ENCODE data around the gene CPA1.

Gene CPA1

GRCh38 chr7:130369831-130370550 lies 10.3 kb upstream of the CPA1 start:
- TF ChIP-seq POLR2AphosphoS5 (IDR thresholded peaks at IDR 0.05; ENCODE audit: low read depth) (no peak), GABPA (IDR thresholded peaks at IDR 0.05; ENCODE audit: low read depth) (no peak), CTCF (IDR thresholded peaks at IDR 0.05; ENCODE audit: insufficient read depth, low read length) (no peak), REST (IDR thresholded peaks at IDR 0.05; ENCODE audit: insufficient replicate concordance, low read depth) (no peak), SPI1 (IDR thresholded peaks at IDR 0.05; ENCODE audit: borderline replicate concordance, low read depth) (no peak)
- Histone ChIP-seq H3K27me3 (ENCODE audit: insufficient read depth, poor library complexity, severe bottlenecking) (no peaks in the 10 kb centered on the region), H3K27ac (replicated peaks) (peak overlapping the region; percentile 30), H3K4me3 (replicated peaks; ENCODE audit: insufficient read depth, low read length) (no peak overlapping the region)
- DNase-seq (ENCODE audit: low read depth in 1 of 2, low spot score in 1 of 2), result no peak

GRCh38 chr7:130371046-130371445 lies 9.2 kb upstream of the CPA1 start:
- no peak for DNase-seq (ENCODE audit: low read depth in 1 of 2, low spot score in 1 of 2)
- no peak overlapping the region for H3K27ac ChIP-seq (replicated peaks)
- H3K27me3 ChIP-seq (ENCODE audit: insufficient read depth, poor library complexity, severe bottlenecking), result no peaks in the 10 kb centered on the region
- TF ChIP-seq POLR2AphosphoS5 (IDR thresholded peaks at IDR 0.05; ENCODE audit: low read depth) (no peak), CTCF (IDR thresholded peaks at IDR 0.05; ENCODE audit: insufficient read depth, low read length) (no peak), REST (IDR thresholded peaks at IDR 0.05; ENCODE audit: insufficient replicate concordance, low read depth) (no peak), SPI1 (IDR thresholded peaks at IDR 0.05; ENCODE audit: borderline replicate concordance, low read depth) (no peak), GABPA (IDR thresholded peaks at IDR 0.05; ENCODE audit: low read depth) (no peak)
- no peak overlapping the region for H3K4me3 ChIP-seq (replicated peaks; ENCODE audit: insufficient read depth, low read length)

- no peak for TF ChIP-seq CTCF (IDR thresholded peaks at IDR 0.05; ENCODE audit: insufficient read depth, low read length)
- no peak for TF ChIP-seq SPI1 (IDR thresholded peaks at IDR 0.05; ENCODE audit: borderline replicate concordance, low read depth)
- Histone ChIP-seq H3K4me3 (replicated peaks; ENCODE audit: insufficient read depth, low read length) (no peak overlapping the region), H3K27me3 (ENCODE audit: insufficient read depth, poor library complexity, severe bottlenecking) (no peaks in the 10 kb centered on the region), H3K27ac (replicated peaks) (no peak overlapping the region)
- DNase-seq (ENCODE audit: low read depth in 1 of 2, low spot score in 1 of 2), result no peak
Observed at GRCh38 chr7:130372402-130373165, 7.7 kb upstream of the CPA1 start.

All from HL-60 (cell line).